ENCODE results near the gene ERCC6L2. TPM values are rescaled to one million over a fixed set of nuclear protein-coding genes. Genes with fewer than 3 reads are reported as not detected.

The ERCC6L2 gene
- total RNA-seq, 3 donors from 2014 or later = 69.9 to 100.0 (median 71.4) TPM

DNA sequence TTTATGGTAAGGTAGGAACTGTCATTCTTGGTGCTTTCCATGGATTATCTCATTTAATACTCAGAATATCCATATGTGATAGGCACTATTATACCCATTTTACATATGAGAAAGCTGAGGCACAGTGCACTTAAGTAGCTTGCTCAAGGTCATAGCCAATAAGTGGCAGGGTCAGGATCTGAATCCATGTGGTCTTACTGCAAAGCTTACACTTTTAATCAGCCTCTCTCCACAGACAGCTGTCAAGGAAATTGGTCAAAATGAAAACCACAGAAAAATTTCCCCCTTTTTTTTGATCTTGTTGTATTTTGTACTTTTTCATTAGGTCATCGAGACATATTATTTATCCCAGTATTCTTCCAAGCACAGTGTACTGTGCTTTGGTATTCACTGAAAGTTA is 78.5 kb downstream of the ERCC6L2 start:
- no peaks in the 10 kb centered on the region for H3K36me3 ChIP-seq
- H3K27me3 ChIP-seq = no peaks in the 10 kb centered on the region
- no peak overlapping the region for H3K27ac ChIP-seq
- intact Hi-C loops (cut with DNase I; ENCODE audit: low total_unique reads) = no loop called here
- TF ChIP-seq, protein P1, sequence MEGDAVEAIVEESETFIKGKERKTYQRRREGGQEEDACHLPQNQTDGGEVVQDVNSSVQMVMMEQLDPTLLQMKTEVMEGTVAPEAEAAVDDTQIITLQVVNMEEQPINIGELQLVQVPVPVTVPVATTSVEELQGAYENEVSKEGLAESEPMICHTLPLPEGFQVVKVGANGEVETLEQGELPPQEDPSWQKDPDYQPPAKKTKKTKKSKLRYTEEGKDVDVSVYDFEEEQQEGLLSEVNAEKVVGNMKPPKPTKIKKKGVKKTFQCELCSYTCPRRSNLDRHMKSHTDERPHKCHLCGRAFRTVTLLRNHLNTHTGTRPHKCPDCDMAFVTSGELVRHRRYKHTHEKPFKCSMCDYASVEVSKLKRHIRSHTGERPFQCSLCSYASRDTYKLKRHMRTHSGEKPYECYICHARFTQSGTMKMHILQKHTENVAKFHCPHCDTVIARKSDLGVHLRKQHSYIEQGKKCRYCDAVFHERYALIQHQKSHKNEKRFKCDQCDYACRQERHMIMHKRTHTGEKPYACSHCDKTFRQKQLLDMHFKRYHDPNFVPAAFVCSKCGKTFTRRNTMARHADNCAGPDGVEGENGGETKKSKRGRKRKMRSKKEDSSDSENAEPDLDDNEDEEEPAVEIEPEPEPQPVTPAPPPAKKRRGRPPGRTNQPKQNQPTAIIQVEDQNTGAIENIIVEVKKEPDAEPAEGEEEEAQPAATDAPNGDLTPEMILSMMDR (IDR thresholded peaks at IDR 0.05) = no peak
- TF ChIP-seq POLR2AphosphoS5 (IDR thresholded peaks at IDR 0.05) (no peak), POLR2A (IDR thresholded peaks at IDR 0.05) (no peak)
- no peak for DNase-seq (ENCODE audit: low spot score in 2 of 2)
- H3K4me1 ChIP-seq = no peaks in the 10 kb centered on the region
- no peaks in the 10 kb centered on the region for H3K9me3 ChIP-seq
- no peak overlapping the region for H3K4me3 ChIP-seq

DNA sequence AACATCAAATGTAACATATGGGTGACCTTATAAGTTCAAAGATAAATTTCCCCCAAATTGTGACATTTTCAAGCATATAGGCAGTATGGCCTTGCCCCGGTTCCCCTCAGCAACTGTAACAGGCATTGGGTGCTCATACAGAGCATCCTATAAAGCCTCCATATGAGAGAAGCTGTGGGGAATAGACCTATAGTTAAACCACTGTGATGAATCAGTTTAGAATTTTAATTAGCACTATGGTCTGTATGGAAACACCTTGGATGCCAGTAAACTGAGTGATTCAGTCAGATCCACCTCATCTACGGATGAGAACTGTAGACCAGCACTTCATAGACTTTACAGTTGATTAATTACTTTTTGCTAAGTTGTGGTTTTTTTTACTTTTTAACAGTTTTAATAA is 79.4 kb downstream of the ERCC6L2 start:
- no peaks in the 10 kb centered on the region for H3K4me1 ChIP-seq
- H3K27ac ChIP-seq = no peak overlapping the region
- no peaks in the 10 kb centered on the region for H3K27me3 ChIP-seq
- no peak overlapping the region for H3K4me3 ChIP-seq
- TF ChIP-seq POLR2AphosphoS5 (IDR thresholded peaks at IDR 0.05) (no peak), POLR2A (IDR thresholded peaks at IDR 0.05) (no peak)
- TF ChIP-seq, protein P1 (IDR thresholded peaks at IDR 0.05) = no peak
- no peak for DNase-seq (ENCODE audit: low spot score in 2 of 2)
- no peaks in the 10 kb centered on the region for H3K36me3 ChIP-seq
- no peaks in the 10 kb centered on the region for H3K9me3 ChIP-seq
- intact Hi-C loops (cut with DNase I; ENCODE audit: low total_unique reads) = no loop called here

DNA sequence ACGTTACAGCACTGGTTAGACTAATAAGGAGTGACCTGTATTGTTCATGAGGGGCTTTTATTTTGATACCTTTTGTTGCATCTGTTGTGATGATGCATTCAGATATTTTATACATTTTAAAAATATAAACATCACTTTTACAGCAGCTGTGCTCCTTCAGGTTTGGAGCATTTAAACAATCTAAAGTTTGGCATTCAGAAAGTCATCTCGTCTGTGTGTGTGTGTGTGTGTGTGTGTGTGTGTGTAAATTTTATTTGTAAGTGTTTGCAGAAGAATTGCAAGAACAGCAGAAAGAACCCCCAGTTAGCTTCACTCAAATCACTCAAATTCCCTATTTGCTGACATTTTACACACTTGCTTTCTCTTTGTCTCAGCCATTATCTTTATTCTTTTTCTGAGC is 87.4 kb downstream of the ERCC6L2 start:
- DNase-seq (ENCODE audit: low spot score in 2 of 2) = no peak
- intact Hi-C loops (cut with DNase I; ENCODE audit: low total_unique reads) = no loop called here
- no peaks in the 10 kb centered on the region for H3K9me3 ChIP-seq
- H3K4me1 ChIP-seq = no peaks in the 10 kb centered on the region
- no peaks in the 10 kb centered on the region for H3K27me3 ChIP-seq
- H3K36me3 ChIP-seq = no peaks in the 10 kb centered on the region
- H3K27ac ChIP-seq = no peak overlapping the region
- H3K4me3 ChIP-seq = no peak overlapping the region
- TF ChIP-seq POLR2A (IDR thresholded peaks at IDR 0.05) (no peak), POLR2AphosphoS5 (IDR thresholded peaks at IDR 0.05) (no peak)
- TF ChIP-seq, protein P1 (IDR thresholded peaks at IDR 0.05) = no peak

DNA sequence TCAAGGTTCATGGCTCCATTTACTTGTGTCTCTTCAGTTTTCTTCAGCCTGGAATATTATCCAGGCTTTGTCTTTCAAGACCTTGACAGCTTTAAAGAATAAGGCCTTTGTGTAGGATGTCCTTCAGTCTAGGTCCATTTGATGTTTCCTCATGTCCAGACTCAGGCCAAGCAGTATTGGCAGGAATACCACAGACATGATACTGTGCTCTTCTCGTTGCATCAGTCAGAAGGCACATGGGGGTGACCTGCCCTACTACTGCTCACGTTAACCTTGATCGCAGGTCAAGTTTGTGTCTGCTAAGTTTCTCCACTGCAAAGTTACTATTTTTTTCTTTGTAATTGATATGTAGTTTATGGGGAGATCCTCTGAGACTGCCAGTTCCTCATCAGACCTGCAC is 88.2 kb downstream of the ERCC6L2 start:
- H3K27me3 ChIP-seq = no peaks in the 10 kb centered on the region
- no peak overlapping the region for H3K27ac ChIP-seq
- DNase-seq (ENCODE audit: low spot score in 2 of 2) = no peak
- no peaks in the 10 kb centered on the region for H3K9me3 ChIP-seq
- TF ChIP-seq, protein P1 (IDR thresholded peaks at IDR 0.05) = no peak
- TF ChIP-seq POLR2AphosphoS5 (IDR thresholded peaks at IDR 0.05) (no peak), POLR2A (IDR thresholded peaks at IDR 0.05) (no peak)
- H3K36me3 ChIP-seq = no peaks in the 10 kb centered on the region
- intact Hi-C loops (cut with DNase I; ENCODE audit: low total_unique reads) = no loop called here
- H3K4me3 ChIP-seq = no peak overlapping the region
- no peaks in the 10 kb centered on the region for H3K4me1 ChIP-seq

DNA sequence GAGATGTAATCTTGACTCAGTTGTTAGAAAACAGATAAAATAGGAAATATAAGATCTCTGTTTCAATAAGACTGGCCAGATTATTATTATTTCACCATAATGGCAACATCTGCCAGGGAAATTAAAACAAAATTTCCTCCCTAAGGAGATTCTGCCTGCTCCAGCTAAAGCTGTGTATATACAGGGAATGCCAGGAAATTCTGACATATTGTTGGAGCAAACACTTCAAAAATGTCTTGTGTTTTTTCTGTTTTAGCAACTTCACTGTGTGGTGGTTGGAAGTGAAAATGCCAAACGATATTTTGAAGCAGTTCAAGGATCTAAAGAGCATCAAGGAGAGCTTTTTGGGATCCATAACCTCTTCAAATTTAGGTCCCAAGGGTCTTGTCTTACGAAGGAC is 90.8 kb downstream of the ERCC6L2 start:
- no peak for DNase-seq (ENCODE audit: low spot score in 2 of 2)
- intact Hi-C loops (cut with DNase I; ENCODE audit: low total_unique reads) = no loop called here
- no peak overlapping the region for H3K27ac ChIP-seq

More for the DNA sequence above, 90.8 kb downstream of the ERCC6L2 start:
- H3K4me1 ChIP-seq = no peaks in the 10 kb centered on the region
- no peaks in the 10 kb centered on the region for H3K9me3 ChIP-seq
- H3K36me3 ChIP-seq = peaks cover 5% of the 10 kb centered on the region
- no peaks in the 10 kb centered on the region for H3K27me3 ChIP-seq
- TF ChIP-seq POLR2AphosphoS5 (IDR thresholded peaks at IDR 0.05) (no peak), POLR2A (IDR thresholded peaks at IDR 0.05) (no peak)
- TF ChIP-seq, protein P1 (IDR thresholded peaks at IDR 0.05) = no peak
- no peak overlapping the region for H3K4me3 ChIP-seq
